Panc1 (cell line): ENCODE measurements around the gene ECHS1. TPM values are rescaled to one million over a fixed set of nuclear protein-coding genes. Genes with fewer than 3 reads are reported as not detected.

ENCODE experiments used
- ATAC-seq: fragments of 200-7000 bp; cut with Tn5 transposase; 2 replicates; pipeline ENCODE4 v1.9.1; 2020; ENCODE audit warnings: mild to moderate bottlenecking, moderate library complexity
- BruUV-seq: library from RNA; stranded (reverse); fragments of 400-500 nt; replicated peaks from 2 replicates; lab custom pipeline; 2021; lab: Mats Ljungman, UMichigan
- CTCF ChIA-PET: fragments of 300-600 bp; sonication (Branson Sonifier 250); formaldehyde crosslinking; loops from one replicate; lab custom pipeline; 2022; ENCODE audit warnings: antibody characterized with exemption; lab: Charles Lee
- POLR2A ChIA-PET: fragments of 300-600 bp; sonication (Branson Sonifier 250); formaldehyde crosslinking; loops from one replicate; lab custom pipeline; 2022; ENCODE audit warnings: antibody characterized with exemption; lab: Charles Lee
- DNase-seq: peaks from one replicate; pipeline ENCODE4 v3.0.0-alpha.2; 2010; ENCODE audit warnings: low read depth, low spot score
- H3K27ac ChIP-seq: 2 replicates; pipeline ENCODE4 v1.5.1; 2011; ENCODE audit warnings: mild to moderate bottlenecking, low read length, inconsistent platforms
- H3K27me3 ChIP-seq: fragments of 200-500 bp; sonication (Bioruptor generic); 2 replicates; pipeline ENCODE4 v1.6.0; 2014; ENCODE audit warnings: low read length, inconsistent platforms; ENCODE audit not compliant: control insufficient read depth, insufficient read depth
- H3K36me3 ChIP-seq: fragments of 200-500 bp; sonication (Bioruptor generic); 2 replicates; pipeline ENCODE4 v1.5.1; 2014; ENCODE audit warnings: inconsistent platforms, mild to moderate bottlenecking, low read length, moderate library complexity; ENCODE audit not compliant: control insufficient read depth, insufficient read depth
- H3K4me1 ChIP-seq: 2 replicates; pipeline ENCODE4 v1.5.1; 2011; ENCODE audit warnings: inconsistent platforms, mild to moderate bottlenecking, low read length, moderate library complexity; ENCODE audit not compliant: control insufficient read depth, insufficient read depth
- H3K4me3 ChIP-seq, 2 experiments: 2 replicates each; pipeline ENCODE4 v1.5.1; 2011 to 2012; ENCODE audit warnings: low read depth in 2 of 2, low read length in 2 of 2, mild to moderate bottlenecking in 2 of 2, inconsistent platforms in 1 of 2, moderate library complexity in 1 of 2
- H3K9me3 ChIP-seq: fragments of 200-500 bp; sonication (Bioruptor generic); 2 replicates; pipeline ENCODE4 v1.5.1; 2014; ENCODE audit warnings: low read depth, mild to moderate bottlenecking, inconsistent platforms, low read length, moderate library complexity; ENCODE audit not compliant: control insufficient read depth, insufficient read depth
- POLR2AphosphoS5 ChIP-seq: IDR thresholded peaks from 2 replicates; pipeline ENCODE4 v1.6.1; 2012; ENCODE audit warnings: mild to moderate bottlenecking, low read depth, low read length, moderate library complexity
- SIN3A ChIP-seq: IDR thresholded peaks from 2 replicates; pipeline ENCODE4 v1.6.1; 2012; ENCODE audit warnings: low read depth, mild to moderate bottlenecking, low read length, moderate library complexity, borderline replicate concordance; ENCODE audit not compliant: insufficient read depth
- TCF7L2 ChIP-seq: IDR thresholded peaks from 2 replicates; pipeline ENCODE4 v1.6.1; 2011; ENCODE audit warnings: mild to moderate bottlenecking, low read depth, low read length, inconsistent platforms
- in situ Hi-C: cut with HindIII; loops from 2 replicates; pipeline ENCODE4 v1.10.0; 2016; ENCODE audit warnings: low sequenced_read_pairs, low pct_unique_long_range_greater_than_20kb
- intact Hi-C: fragments of 100-400 bp; cut with micrococcal nuclease; formaldehyde crosslinking; loops from one replicate; pipeline ENCODE4 v1.10.0; 2022; ENCODE audit not compliant: unreplicated experiment
- total RNA-seq: library from RNA; stranded (reverse); gene quantifications from one replicate; pipeline ENCODE4 v1.2.1, GENCODE V29; 2021; ENCODE audit not compliant: unreplicated experiment
- TF ChIP-seq, protein P1 (sequence below), 2 experiments: IDR thresholded peaks; 2 replicates each; pipeline ENCODE4 v1.6.1; 2011 to 2012; ENCODE audit warnings: low read depth in 2 of 2, control low read depth in 1 of 2, low read length in 1 of 2, mild to moderate bottlenecking in 1 of 2, moderate library complexity in 1 of 2; ENCODE audit not compliant: insufficient read depth in 1 of 2
- TF ChIP-seq, protein P2 (sequence below): fragments of 450-650 bp; IDR thresholded peaks from 2 replicates; pipeline ENCODE4 v1.5.1; 2017; ENCODE audit warnings: mild to moderate bottlenecking

Gene ECHS1
- total RNA-seq, 1 experiment from 2014 or later = 165 TPM

DNA sequence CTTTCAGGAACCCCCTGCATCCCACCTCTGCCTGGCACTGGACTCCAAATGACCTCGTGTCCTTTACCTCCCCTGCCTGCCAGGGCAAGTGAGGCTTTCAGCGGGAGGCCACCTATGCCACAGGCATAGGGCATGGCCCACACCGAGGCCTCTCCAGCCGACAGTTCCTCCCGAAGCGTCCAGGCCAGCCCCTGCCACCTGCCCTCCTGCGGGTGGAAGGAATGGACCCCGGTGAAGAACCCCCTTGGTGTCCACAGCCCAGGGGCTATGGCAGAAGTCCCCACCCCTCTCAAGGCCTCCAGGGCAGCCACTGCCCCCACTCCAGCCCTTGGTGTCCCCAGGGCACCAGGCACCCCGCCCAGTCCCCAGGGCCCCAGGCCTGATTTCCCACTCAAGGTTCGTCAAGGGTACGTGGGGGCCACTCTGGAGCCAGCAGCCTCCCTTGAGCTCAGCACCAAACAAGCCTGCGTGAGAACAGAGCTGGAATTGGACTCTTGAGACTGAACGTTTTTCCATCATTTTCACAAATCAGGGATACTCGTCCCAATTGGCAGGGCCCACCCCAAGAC lies 18.4 kb downstream of the ECHS1 start:
- ATAC-seq (no peak), DNase-seq (no peak)
- no TSS peak for BruUV-seq
- POLR2A ChIA-PET = no interaction called here
- CTCF ChIA-PET = no interaction called here
- Histone ChIP-seq H3K9me3 (no peaks in the 10 kb centered on the region), H3K4me1 (peaks cover 7% of the 10 kb centered on the region; the same call in 1 of the 2 replicates), H3K36me3 (no peaks in the 10 kb centered on the region), H3K27me3 (no peaks in the 10 kb centered on the region), H3K27ac (no peak overlapping the region), H3K4me3 (no peak overlapping the region)
- in situ Hi-C loops = no loop called here
- TF ChIP-seq, protein P1, sequence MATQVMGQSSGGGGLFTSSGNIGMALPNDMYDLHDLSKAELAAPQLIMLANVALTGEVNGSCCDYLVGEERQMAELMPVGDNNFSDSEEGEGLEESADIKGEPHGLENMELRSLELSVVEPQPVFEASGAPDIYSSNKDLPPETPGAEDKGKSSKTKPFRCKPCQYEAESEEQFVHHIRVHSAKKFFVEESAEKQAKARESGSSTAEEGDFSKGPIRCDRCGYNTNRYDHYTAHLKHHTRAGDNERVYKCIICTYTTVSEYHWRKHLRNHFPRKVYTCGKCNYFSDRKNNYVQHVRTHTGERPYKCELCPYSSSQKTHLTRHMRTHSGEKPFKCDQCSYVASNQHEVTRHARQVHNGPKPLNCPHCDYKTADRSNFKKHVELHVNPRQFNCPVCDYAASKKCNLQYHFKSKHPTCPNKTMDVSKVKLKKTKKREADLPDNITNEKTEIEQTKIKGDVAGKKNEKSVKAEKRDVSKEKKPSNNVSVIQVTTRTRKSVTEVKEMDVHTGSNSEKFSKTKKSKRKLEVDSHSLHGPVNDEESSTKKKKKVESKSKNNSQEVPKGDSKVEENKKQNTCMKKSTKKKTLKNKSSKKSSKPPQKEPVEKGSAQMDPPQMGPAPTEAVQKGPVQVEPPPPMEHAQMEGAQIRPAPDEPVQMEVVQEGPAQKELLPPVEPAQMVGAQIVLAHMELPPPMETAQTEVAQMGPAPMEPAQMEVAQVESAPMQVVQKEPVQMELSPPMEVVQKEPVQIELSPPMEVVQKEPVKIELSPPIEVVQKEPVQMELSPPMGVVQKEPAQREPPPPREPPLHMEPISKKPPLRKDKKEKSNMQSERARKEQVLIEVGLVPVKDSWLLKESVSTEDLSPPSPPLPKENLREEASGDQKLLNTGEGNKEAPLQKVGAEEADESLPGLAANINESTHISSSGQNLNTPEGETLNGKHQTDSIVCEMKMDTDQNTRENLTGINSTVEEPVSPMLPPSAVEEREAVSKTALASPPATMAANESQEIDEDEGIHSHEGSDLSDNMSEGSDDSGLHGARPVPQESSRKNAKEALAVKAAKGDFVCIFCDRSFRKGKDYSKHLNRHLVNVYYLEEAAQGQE (IDR thresholded peaks at IDR 0.05; ENCODE audit: insufficient read depth in 1 of 2, low read depth in 2 of 2, low read length in 1 of 2) = no peak
- intact Hi-C loops = no loop called here

DNA sequence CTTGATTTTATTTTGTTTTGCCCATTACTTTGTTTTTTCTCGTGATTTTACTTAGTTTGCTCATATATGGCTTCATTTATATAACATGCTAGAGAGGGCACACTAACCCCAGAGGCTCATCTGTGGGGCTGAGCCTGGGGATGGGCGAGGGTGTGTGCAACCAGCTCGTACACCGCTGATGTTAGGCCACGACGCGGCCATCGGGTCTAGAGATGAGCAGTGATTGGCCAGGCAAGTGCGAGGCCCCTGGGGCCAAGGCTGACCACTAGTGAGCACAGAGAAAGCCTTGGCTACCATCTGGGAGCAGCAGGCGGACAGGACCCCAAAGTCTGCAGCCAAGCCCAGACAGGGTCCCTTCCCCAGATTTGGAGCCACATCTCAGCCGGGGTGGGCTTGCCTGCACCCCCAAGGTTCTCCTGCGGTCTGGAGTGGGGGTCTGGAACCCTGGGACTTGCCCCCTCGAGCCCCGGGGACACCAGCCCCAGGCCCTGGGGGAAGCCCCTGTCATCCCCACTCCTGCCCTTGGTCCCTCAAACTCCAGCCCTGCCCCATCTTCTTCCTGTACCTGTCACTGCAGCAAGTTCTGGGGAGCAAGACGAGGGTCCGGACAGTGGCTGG lies 19.1 kb downstream of the ECHS1 start:
- H3K4me1 ChIP-seq = peaks cover 7% of the 10 kb centered on the region; the same call in 1 of the 2 replicates
- H3K27ac ChIP-seq = no peak overlapping the region
- ATAC-seq (no peak), DNase-seq (no peak)
- H3K9me3 ChIP-seq = no peaks in the 10 kb centered on the region
- intact Hi-C loops = no loop called here
- ChIA-PET CTCF (interaction anchor here (0.6 to 0.7 kb wide), 2 partner anchors 25 to 589 kb away, joined by 4 to 7 read pairs; no protein-coding TSS in a partner anchor), POLR2A (no interaction called here)
- H3K27me3 ChIP-seq = no peaks in the 10 kb centered on the region
- BruUV-seq = no TSS peak
- in situ Hi-C loops = no loop called here
- no peaks in the 10 kb centered on the region for H3K36me3 ChIP-seq
- no peak overlapping the region for H3K4me3 ChIP-seq
- TF ChIP-seq TCF7L2 (no peak), SIN3A (no peak), POLR2AphosphoS5 (no peak)
- TF ChIP-seq, protein P2, sequence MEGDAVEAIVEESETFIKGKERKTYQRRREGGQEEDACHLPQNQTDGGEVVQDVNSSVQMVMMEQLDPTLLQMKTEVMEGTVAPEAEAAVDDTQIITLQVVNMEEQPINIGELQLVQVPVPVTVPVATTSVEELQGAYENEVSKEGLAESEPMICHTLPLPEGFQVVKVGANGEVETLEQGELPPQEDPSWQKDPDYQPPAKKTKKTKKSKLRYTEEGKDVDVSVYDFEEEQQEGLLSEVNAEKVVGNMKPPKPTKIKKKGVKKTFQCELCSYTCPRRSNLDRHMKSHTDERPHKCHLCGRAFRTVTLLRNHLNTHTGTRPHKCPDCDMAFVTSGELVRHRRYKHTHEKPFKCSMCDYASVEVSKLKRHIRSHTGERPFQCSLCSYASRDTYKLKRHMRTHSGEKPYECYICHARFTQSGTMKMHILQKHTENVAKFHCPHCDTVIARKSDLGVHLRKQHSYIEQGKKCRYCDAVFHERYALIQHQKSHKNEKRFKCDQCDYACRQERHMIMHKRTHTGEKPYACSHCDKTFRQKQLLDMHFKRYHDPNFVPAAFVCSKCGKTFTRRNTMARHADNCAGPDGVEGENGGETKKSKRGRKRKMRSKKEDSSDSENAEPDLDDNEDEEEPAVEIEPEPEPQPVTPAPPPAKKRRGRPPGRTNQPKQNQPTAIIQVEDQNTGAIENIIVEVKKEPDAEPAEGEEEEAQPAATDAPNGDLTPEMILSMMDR = no peak
- TF ChIP-seq, protein P1 (IDR thresholded peaks at IDR 0.05; ENCODE audit: insufficient read depth in 1 of 2, low read depth in 2 of 2, low read length in 1 of 2) = no peak
